Heart right ventricle (tissue), 16 donors: ENCODE results near the gene SNX20. TPM values are rescaled to one million over a fixed set of nuclear protein-coding genes. Genes with fewer than 3 reads are reported as not detected.

Source experiments
- ATAC-seq, 8 donors: fragments of 200-7000 bp; cut with Tn5 transposase; one replicate each; pipeline ENCODE4 v1.9.1; 2020; ENCODE audit warnings: mild to moderate bottlenecking in 8 of 8, moderate library complexity in 8 of 8, moderate number of reproducible peaks in 1 of 8
- DNase-seq, 2 donors: peaks; one replicate each; pipeline ENCODE4 v3.0.0-alpha.2; 2020
- H3K27ac ChIP-seq, 10 donors: fragments of 200-600 bp; sonication (generic) in 2 of 10; one replicate each; pipeline versions ENCODE4 v1.5.0 to v1.8.0; 2020 to 2022; ENCODE audit warnings: mild to moderate bottlenecking in 3 of 10
- H3K27me3 ChIP-seq, 7 donors: fragments of 200-600 bp; one replicate each; pipeline ENCODE4 v1.8.0; 2021 to 2022; ENCODE audit warnings: mild to moderate bottlenecking in 2 of 7
- H3K36me3 ChIP-seq, 9 donors: fragments of 200-600 bp; sonication (generic) in 1 of 9; one replicate each; pipeline versions ENCODE4 v1.5.0 to v1.8.0; 2020 to 2022; ENCODE audit warnings: mild to moderate bottlenecking in 2 of 9
- H3K4me1 ChIP-seq, 9 donors: fragments of 200-600 bp; sonication (generic) in 1 of 9; one replicate each; pipeline versions ENCODE4 v1.5.0 to v1.8.0; 2020 to 2022; ENCODE audit warnings: mild to moderate bottlenecking in 4 of 9
- H3K4me3 ChIP-seq, 10 donors: fragments of 200-600 bp; sonication (generic) in 2 of 10; one replicate each; pipeline versions ENCODE4 v1.5.0 to v1.8.0; 2020 to 2022; ENCODE audit warnings: mild to moderate bottlenecking in 7 of 10, moderate library complexity in 2 of 10
- H3K9me3 ChIP-seq, 11 donors: fragments of 200-600 bp in 10 of 11; sonication (generic) in 2 of 11; one replicate each; pipeline versions ENCODE4 v1.5.0 to v1.8.0; 2013 to 2022; ENCODE audit warnings: mild to moderate bottlenecking in 2 of 11, control low read depth in 1 of 11, moderate library complexity in 1 of 11
- CTCF ChIP-seq, 9 donors: fragments of 200-600 bp; sonication (generic) in 2 of 9; IDR thresholded peaks; one replicate each; pipeline versions ENCODE4 v1.5.0 to v1.8.0; 2021 to 2022; ENCODE audit warnings: antibody characterized with exemption in 9 of 9, mild to moderate bottlenecking in 5 of 9, moderate library complexity in 1 of 9
- WGBS, 2 donors: extraction: QIAGEN DNeasy Blood & Tissue Kit; methylation state at CpG; one replicate each; pipeline ENCODE4 v1.1.7; 2013; ENCODE audit warnings: inconsistent platforms in 1 of 2; 5-methylcytosine and 5-hydroxymethylcytosine counted together
- intact Hi-C, 10 donors: fragments of 100-400 bp; cut with DNase I; formaldehyde crosslinking; loops; one replicate each; pipeline versions ENCODE4 v1.11.1 to v1.14.2; 2022
- long read RNA-seq, 3 donors: library from polyadenylated mRNA; unstranded; transcript quantifications; one replicate each; pipeline ENCODE4 v2.0.0, GENCODE V29; 2020 to 2021
- polyA plus RNA-seq, 2 donors: library from polyadenylated mRNA; stranded (reverse); fragments of 200-250 nt; gene quantifications; one replicate each; pipeline ENCODE4 v1.2.3, GENCODE V29; 2013
- total RNA-seq, 10 donors: library from RNA; stranded (reverse); fragmentation: NEBNext Ultra II Directional in 3 of 10; extraction: Animal tissue kit (Norgen Biotek cat#: 25700) in 3 of 10; gene quantifications; one replicate each; pipeline versions ENCODE4 v1.2.1 to v1.2.4, GENCODE V29; 2021 to 2023
- donor health status: Arrhythmogenic right ventricular cardiomyopathy.
- donor health status: ischemic (EF 13 %, LVEDD 7.1; RV severe dilation, severe dysfunction).
- donor health status: healthy with polysubstance abuse.
- donor health status: DM: no; HTN: yes; CAD: no.
- donor health status: DM: no; HTN: no; CAD: no.
- donor health status: ischemic (EF 25% LVEDD 6.9; RV normal size, moderate dysfunction).
- donor health status: ischemic (EF 25% LVEDD 5.7; RV mildly dilated, moderate dysfunction).
- donor health status: healthy.
- donor health status: DM: yes; HTN: yes; CAD: no.
- donor health status: Ischemic cardiomyopathy.
- donor health status: ischemic (EF 35%, LVEDD 5.7; RV mildly dilated, moderate dysfunction).
- donor health status: nonischemic (EF 11% LVEDD 7.7; RV severe dilation, severe dysfunction).
- donor health status: DM: yes; HTN: yes; CAD: no.
- donor health status: PGD.
- donor health status: ischemic (EF 29% LVEDD 5.4; RV normal size, mild dysfunction).
- donor health status: nonischemic (EF 23%, LVEDD 6.1; RV moderate dilation, normal function).

The SNX20 gene, protein sequence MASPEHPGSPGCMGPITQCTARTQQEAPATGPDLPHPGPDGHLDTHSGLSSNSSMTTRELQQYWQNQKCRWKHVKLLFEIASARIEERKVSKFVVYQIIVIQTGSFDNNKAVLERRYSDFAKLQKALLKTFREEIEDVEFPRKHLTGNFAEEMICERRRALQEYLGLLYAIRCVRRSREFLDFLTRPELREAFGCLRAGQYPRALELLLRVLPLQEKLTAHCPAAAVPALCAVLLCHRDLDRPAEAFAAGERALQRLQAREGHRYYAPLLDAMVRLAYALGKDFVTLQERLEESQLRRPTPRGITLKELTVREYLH
- total RNA-seq (1 to 10 TPM in 3 of 10 donors, under 1 TPM in 7; 0.08 to 7.1 (median 0.70) TPM), polyA plus RNA-seq (under 1 TPM; 0.32 to 0.59 TPM)
- long read RNA-seq, donor 1, partial matches to known transcripts: 0 of 1 reads
- long read RNA-seq, donor 1, other reads (novel, unspliced or antisense): 0 of 1 reads
- long read RNA-seq, donor 2, partial matches to known transcripts: 1 of 2 reads
- long read RNA-seq, donor 2, other reads (novel, unspliced or antisense): 0 of 2 reads
- long read RNA-seq, donor 3: 0 reads

GRCh38 chr16:50681021-50681885 lies at the start of gene SNX20:
Gene SNX20 (minus strand): TSS chr16:50681312. CDS start chr16:50677526, 3,786 bp downstream.
- H3K9me3 ChIP-seq: no peaks in the 10 kb centered on the region
- H3K27me3 ChIP-seq: peaks cover 0 to 5% (median 0%) of the 10 kb centered on the region in 7 donors
- ATAC-seq (peak in 7 of 8 donors; percentile 49 to 70 (median 62)), DNase-seq (no peak)
- intact Hi-C loops: no loop called here
- H3K36me3 ChIP-seq: peaks cover 0 to 14% (median 0%) of the 10 kb centered on the region in 9 donors
- H3K27ac ChIP-seq: peak within 1 kb of the TSS in 4 of 10 donors; percentile 18 to 97 (median 56)
- no peak for TF ChIP-seq CTCF (IDR thresholded peaks at IDR 0.05)
- peaks cover 0 to 67% (median 0%) of the 10 kb centered on the region in 9 donors for H3K4me1 ChIP-seq
- WGBS, 2 donors: 71 to 83% methylated on average over 16 of the region's 16 CpGs
- peak within 1 kb of the TSS in 7 of 10 donors; percentile 23 to 68 (median 27) for H3K4me3 ChIP-seq

DNA sequence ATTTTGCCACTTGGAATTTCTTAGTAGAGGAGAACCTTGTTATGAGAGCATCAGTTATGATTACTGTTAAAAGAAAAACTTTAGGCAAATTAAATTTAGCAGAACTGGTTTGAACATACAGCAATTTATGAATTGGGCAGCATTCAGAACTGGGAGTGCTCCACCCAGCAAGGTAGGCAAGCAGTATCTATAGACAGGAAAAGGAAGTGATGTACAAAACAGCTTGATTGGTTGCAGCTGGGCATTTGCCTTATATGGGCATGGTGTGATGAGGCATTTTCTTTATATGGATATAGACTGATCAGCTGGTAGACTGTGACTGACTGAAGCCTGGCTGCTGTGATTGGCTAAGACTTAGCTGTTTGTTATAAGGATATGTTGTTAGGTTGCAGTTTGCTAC lies 43.2 kb upstream of the SNX20 start:
- H3K27me3 ChIP-seq: peaks cover 0 to 5% (median 0%) of the 10 kb centered on the region in 7 donors
- no peaks in the 10 kb centered on the region for H3K4me1 ChIP-seq
- H3K27ac ChIP-seq: no peak overlapping the region
- no peak overlapping the region for H3K4me3 ChIP-seq
- intact Hi-C loops: no loop called here
- H3K9me3 ChIP-seq: peaks cover 0 to 8% (median 0%) of the 10 kb centered on the region in 11 donors
- DNase-seq: no peak
- TF ChIP-seq CTCF (IDR thresholded peaks at IDR 0.05): no peak
- H3K36me3 ChIP-seq: peaks cover 0 to 76% (median 0%) of the 10 kb centered on the region in 9 donors
- ATAC-seq: no peak

GRCh38 chr16:50722960-50723359 lies 41.8 kb upstream of the SNX20 start:
- no peak overlapping the region for H3K4me3 ChIP-seq
- peaks cover 0 to 5% (median 0%) of the 10 kb centered on the region in 7 donors for H3K27me3 ChIP-seq
- no peak for DNase-seq

More at GRCh38 chr16:50722960-50723359, 41.8 kb upstream of the SNX20 start:
- Histone ChIP-seq H3K4me1 (peaks cover 0 to 10% (median 0%) of the 10 kb centered on the region in 9 donors), H3K36me3 (peaks cover 0 to 63% (median 0%) of the 10 kb centered on the region in 9 donors), H3K27ac (no peak overlapping the region), H3K9me3 (peaks cover 0 to 8% (median 0%) of the 10 kb centered on the region in 11 donors)
- 90 to 91% methylated on average over 2 of the region's 2 CpGs for WGBS, 2 donors
- intact Hi-C loops: no loop called here
- no peak for TF ChIP-seq CTCF (IDR thresholded peaks at IDR 0.05)
- ATAC-seq: no peak
